OCI-LY7 (cell line): ENCODE data around the gene GEMIN5. TPM values are rescaled to one million over a fixed set of nuclear protein-coding genes. Genes with fewer than 3 reads are reported as not detected.

ENCODE experiments used
- BruUV-seq: library from RNA; stranded (reverse); fragments of 400-500 nt; replicated peaks from 2 replicates; lab custom pipeline; 2021; lab: Mats Ljungman, UMichigan
- CTCF ChIA-PET: fragments of 300-600 bp; sonication (Branson Sonifier 250); formaldehyde crosslinking; loops from one replicate; lab custom pipeline; 2022; ENCODE audit warnings: antibody characterized with exemption; ENCODE audit not compliant: unreplicated experiment; lab: Charles Lee
- POLR2A ChIA-PET: fragments of 300-600 bp; sonication (Branson Sonifier 250); formaldehyde crosslinking; loops from one replicate; lab custom pipeline; 2022; ENCODE audit warnings: antibody characterized with exemption; lab: Charles Lee
- DNase-seq: peaks from one replicate; pipeline ENCODE4 v3.0.0-alpha.2; 2015; ENCODE audit warnings: low spot score
- H2AFZ ChIP-seq: fragments of 200-600 bp; sonication (generic), shearing (Covaris generic); 2 replicates; pipeline ENCODE4 v1.6.1; 2014; ENCODE audit warnings: mild to moderate bottlenecking, antibody characterized with exemption, low read length, moderate library complexity
- H3K27ac ChIP-seq: fragments of 200-600 bp; sonication (generic); 2 replicates; pipeline ENCODE4 v1.5.1; 2014; ENCODE audit warnings: mixed run types, low read depth, mild to moderate bottlenecking, moderate library complexity, low read length, inconsistent platforms; ENCODE audit not compliant: poor library complexity, severe bottlenecking
- H3K36me3 ChIP-seq: fragments of 200-600 bp; sonication (generic); 2 replicates; pipeline ENCODE4 v1.6.1; 2014; ENCODE audit warnings: mild to moderate bottlenecking, antibody characterized with exemption, low read length, moderate library complexity, mixed read lengths; ENCODE audit not compliant: insufficient read depth
- H3K4me1 ChIP-seq: fragments of 200-600 bp; sonication (generic); 2 replicates; pipeline ENCODE4 v1.5.1; 2014; ENCODE audit warnings: mild to moderate bottlenecking, low read length; ENCODE audit not compliant: insufficient read depth, poor library complexity, severe bottlenecking
- H3K4me2 ChIP-seq: fragments of 200-600 bp; sonication (generic); 2 replicates; pipeline ENCODE4 v1.6.1; 2014; ENCODE audit warnings: mild to moderate bottlenecking, low read length
- H3K4me3 ChIP-seq: fragments of 200-600 bp; sonication (generic); 2 replicates; pipeline ENCODE4 v1.5.1; 2014; ENCODE audit warnings: mild to moderate bottlenecking, low read depth, low read length; ENCODE audit not compliant: poor library complexity, severe bottlenecking
- H3K79me2 ChIP-seq: fragments of 200-600 bp; sonication (generic); 2 replicates; pipeline ENCODE4 v1.6.1; 2016; ENCODE audit warnings: low read depth, mild to moderate bottlenecking, low read length, moderate library complexity, mixed read lengths; ENCODE audit not compliant: insufficient read depth
- H3K9me2 ChIP-seq: fragments of 200-600 bp; sonication (generic); 2 replicates; pipeline ENCODE4 v1.6.1; 2016; ENCODE audit warnings: mild to moderate bottlenecking, low read length, mixed read lengths; ENCODE audit not compliant: insufficient read depth
- H3K9me3 ChIP-seq: fragments of 200-600 bp; sonication (generic); 2 replicates; pipeline ENCODE4 v1.6.1; 2014; ENCODE audit warnings: mild to moderate bottlenecking, mixed run types, low read length, mixed read lengths
- H4K20me1 ChIP-seq: fragments of 200-600 bp; sonication (generic); 2 replicates; pipeline ENCODE4 v1.6.1; 2014; ENCODE audit warnings: mild to moderate bottlenecking, antibody characterized with exemption, low read length, moderate library complexity, mixed read lengths; ENCODE audit not compliant: insufficient read depth
- CTCF ChIP-seq: fragments of 200-600 bp; sonication (generic); conservative IDR thresholded peaks from 2 replicates; pipeline ENCODE4 v1.5.1; 2014; ENCODE audit warnings: mild to moderate bottlenecking, antibody characterized with exemption, low read length, moderate library complexity, mixed read lengths
- EZH2phosphoT487 ChIP-seq: fragments of 200-600 bp; sonication (generic); IDR thresholded peaks from 2 replicates; pipeline ENCODE4 v1.6.1; 2018; ENCODE audit warnings: low read depth, borderline replicate concordance, mild to moderate bottlenecking, mixed run types, antibody characterized with exemption, low read length, moderate library complexity, mixed read lengths
- intact Hi-C: fragments of 100-400 bp; cut with micrococcal nuclease; formaldehyde crosslinking; loops from one replicate; pipeline ENCODE4 v1.10.0; 2022; ENCODE audit not compliant: unreplicated experiment
- total RNA-seq, 2 experiments: library from RNA; depleted of rRNA in 1 of 2; stranded (reverse); fragments of >200 nt in 1 of 2; shearing (Covaris generic) in 1 of 2; gene quantifications; 2 replicates each; pipeline ENCODE4 v1.2.3, GENCODE V29; 2014 to 2022

GEMIN5 gene
- total RNA-seq, 2 experiments from 2014 or later: 17.9 to 25.6 TPM

- Histone ChIP-seq H4K20me1 (no peaks in the 10 kb centered on the region), H3K79me2 (no peaks in the 10 kb centered on the region), H3K9me2 (no peaks in the 10 kb centered on the region), H3K9me3 (no peaks in the 10 kb centered on the region), H3K4me3 (no peak overlapping the region), H2AFZ (no peak overlapping the region), H3K4me2 (no peak overlapping the region), H3K36me3 (peaks cover 30% of the 10 kb centered on the region), H3K27ac (no peak overlapping the region), H3K4me1 (no peaks in the 10 kb centered on the region)
- ChIA-PET POLR2A (interaction anchor here (0.5 to 0.7 kb wide), 2 partner anchors 398 to 1263 kb away, joined by 3 to 5 read pairs; no protein-coding TSS in a partner anchor), CTCF (interaction anchor here (1.3 kb wide), 1 partner anchor 25 kb away, joined by 3 read pairs; no protein-coding TSS in a partner anchor)
- DNase-seq: peak; percentile 25
- BruUV-seq: no TSS peak
- intact Hi-C loops: no loop called here
- TF ChIP-seq CTCF (peak; percentile 75), EZH2phosphoT487 (no peak)
These were observed 34.6 kb upstream of the GEMIN5 start for GRCh38 chr5:154972476-154973080.

GRCh38 chr5:154971501-154971900 lies 33.5 kb upstream of the GEMIN5 start:
- Histone ChIP-seq H3K9me3 (no peaks in the 10 kb centered on the region), H2AFZ (no peak overlapping the region), H3K79me2 (no peaks in the 10 kb centered on the region), H3K4me1 (no peaks in the 10 kb centered on the region), H3K9me2 (no peaks in the 10 kb centered on the region), H3K27ac (no peak overlapping the region), H3K36me3 (peaks cover 41% of the 10 kb centered on the region), H3K4me3 (no peak overlapping the region), H3K4me2 (no peak overlapping the region), H4K20me1 (no peaks in the 10 kb centered on the region)
- TF ChIP-seq EZH2phosphoT487 (no peak), CTCF (no peak)
- POLR2A ChIA-PET: interaction anchor here (1.2 kb wide), 1 partner anchor 10 kb away, joined by 3 read pairs; no protein-coding TSS in a partner anchor
- CTCF ChIA-PET: no interaction called here
- TSS peak; percentile 19 for BruUV-seq
- intact Hi-C loops: no loop called here
- DNase-seq: no peak

GRCh38 chr5:154970759-154971158 lies 32.7 kb upstream of the GEMIN5 start:
- Histone ChIP-seq H2AFZ (no peak overlapping the region), H3K9me3 (no peaks in the 10 kb centered on the region), H4K20me1 (no peaks in the 10 kb centered on the region), H3K36me3 (peaks cover 49% of the 10 kb centered on the region), H3K9me2 (no peaks in the 10 kb centered on the region), H3K4me1 (no peaks in the 10 kb centered on the region), H3K4me3 (no peak overlapping the region), H3K4me2 (no peak overlapping the region), H3K79me2 (no peaks in the 10 kb centered on the region), H3K27ac (no peak overlapping the region)
- CTCF ChIA-PET: no interaction called here
- no TSS peak for BruUV-seq
- TF ChIP-seq EZH2phosphoT487 (no peak), CTCF (no peak)
- intact Hi-C loops: no loop called here
- POLR2A ChIA-PET: interaction anchor here (0.6 kb wide), 1 partner anchor 1501 kb away, joined by 5 read pairs; no protein-coding TSS in a partner anchor
- DNase-seq: no peak
